HepG2 (cell line): ENCODE data around the gene ACTL6A. TPM values are rescaled to one million over a fixed set of nuclear protein-coding genes. Genes with fewer than 3 reads are reported as not detected.

Experiments used
- ATAD3A ChIP-seq: sonication (generic); formaldehyde crosslinking; IDR thresholded peaks from 2 replicates; pipeline ENCODE4 v1.4.0; 2020; ENCODE audit warnings: missing genetic modification reagents
- CEBPB ChIP-seq: IDR thresholded peaks from 2 replicates; pipeline ENCODE4 v1.6.1; 2011; ENCODE audit warnings: low read depth, low read length, improper control_type of control experiment, borderline replicate concordance
- EP300 ChIP-seq, 3 experiments: sonication (generic) in 1 of 3; formaldehyde crosslinking in 1 of 3; IDR thresholded peaks; 2 replicates each; pipeline versions ENCODE4 v1.5.1 to v1.6.1; 2011 to 2020; ENCODE audit warnings: low read depth in 2 of 3, low read length in 2 of 3, borderline replicate concordance in 1 of 3, improper control_type of control experiment in 1 of 3, mild to moderate bottlenecking in 1 of 3, missing genetic modification reagents in 1 of 3, moderate library complexity in 1 of 3
- FOSL1 ChIP-seq: sonication (generic); formaldehyde crosslinking; IDR thresholded peaks from 2 replicates; pipeline ENCODE4 v1.9.0; 2021; ENCODE audit warnings: missing genetic modification reagents, borderline replicate concordance
- GATAD1 ChIP-seq: IDR thresholded peaks from 2 replicates; pipeline ENCODE4 v1.6.1; 2016; ENCODE audit warnings: missing genetic modification reagents, missing compliant biosample characterization
- GPN1 ChIP-seq: sonication (generic); formaldehyde crosslinking; IDR thresholded peaks from 2 replicates; pipeline ENCODE4 v1.5.1; 2020; ENCODE audit warnings: missing genetic modification reagents, borderline replicate concordance
- GZF1 ChIP-seq: sonication (generic); formaldehyde crosslinking; IDR thresholded peaks from 2 replicates; pipeline ENCODE4 v1.5.1; 2020; ENCODE audit warnings: mild to moderate bottlenecking, missing genetic modification reagents
- MBD4 ChIP-seq: IDR thresholded peaks from 2 replicates; pipeline ENCODE4 v1.6.1; 2012; ENCODE audit warnings: low read length, inconsistent platforms, borderline replicate concordance
- NCOR1 ChIP-seq: fragments of 200-600 bp; sonication (generic); IDR thresholded peaks from 2 replicates; pipeline ENCODE4 v1.7.0; 2017; ENCODE audit warnings: antibody characterized with exemption, low read length, borderline replicate concordance
- NFRKB ChIP-seq: fragments of 450-650 bp; IDR thresholded peaks from 2 replicates; pipeline ENCODE4 v1.6.1; 2017
- NKX3-1 ChIP-seq: sonication (generic); formaldehyde crosslinking; IDR thresholded peaks from 2 replicates; pipeline ENCODE4 v1.5.0; 2020; ENCODE audit warnings: missing genetic modification reagents
- RARA ChIP-seq: IDR thresholded peaks from 2 replicates; pipeline ENCODE4 v1.6.1; 2016; ENCODE audit warnings: missing genetic modification reagents, missing compliant biosample characterization
- SIX4 ChIP-seq: sonication (generic); formaldehyde crosslinking; IDR thresholded peaks from 2 replicates; pipeline ENCODE4 v1.4.0; 2020; ENCODE audit warnings: missing genetic modification reagents
- SP140L ChIP-seq: sonication (generic); formaldehyde crosslinking; IDR thresholded peaks from 2 replicates; pipeline ENCODE4 v1.4.0; 2020; ENCODE audit warnings: missing genetic modification reagents, borderline replicate concordance
- TMF1 ChIP-seq: sonication (generic); formaldehyde crosslinking; IDR thresholded peaks from 2 replicates; pipeline ENCODE4 v1.8.1; 2022; ENCODE audit warnings: low read depth, missing genetic modification reagents
- WIZ ChIP-seq: sonication (generic); formaldehyde crosslinking; IDR thresholded peaks from 2 replicates; pipeline ENCODE4 v1.5.1; 2020; ENCODE audit warnings: mild to moderate bottlenecking, missing genetic modification reagents
- ZFP37 ChIP-seq: sonication (generic); formaldehyde crosslinking; IDR thresholded peaks from 2 replicates; pipeline ENCODE4 v1.4.0; 2020; ENCODE audit warnings: missing genetic modification reagents, borderline replicate concordance
- ZNF143 ChIP-seq: sonication (generic); formaldehyde crosslinking; IDR thresholded peaks from 2 replicates; pipeline ENCODE4 v1.4.0; 2020; ENCODE audit warnings: missing genetic modification reagents
- ZNF430 ChIP-seq: sonication (generic); formaldehyde crosslinking; IDR thresholded peaks from 2 replicates; pipeline ENCODE4 v1.9.0; 2021; ENCODE audit warnings: mild to moderate bottlenecking, missing genetic modification reagents
- ZNF451 ChIP-seq: sonication (generic); formaldehyde crosslinking; IDR thresholded peaks from 2 replicates; pipeline ENCODE4 v1.5.0; 2020; ENCODE audit warnings: mild to moderate bottlenecking, missing genetic modification reagents
- ZNF644 ChIP-seq: IDR thresholded peaks from 2 replicates; pipeline ENCODE4 v1.6.1; 2016; ENCODE audit warnings: low read depth
- ZNF713 ChIP-seq: sonication (generic); formaldehyde crosslinking; IDR thresholded peaks from 2 replicates; pipeline ENCODE4 v1.4.0; 2020; ENCODE audit warnings: mild to moderate bottlenecking, missing genetic modification reagents
- ZNF781 ChIP-seq: sonication (generic); formaldehyde crosslinking; IDR thresholded peaks from 2 replicates; pipeline ENCODE4 v1.5.1; 2020; ENCODE audit warnings: borderline replicate concordance, mild to moderate bottlenecking, missing genetic modification reagents; ENCODE audit errors: not compliant biosample characterization
- ZSCAN20 ChIP-seq: sonication (generic); formaldehyde crosslinking; IDR thresholded peaks from 2 replicates; pipeline ENCODE4 v1.4.0; 2020; ENCODE audit warnings: missing genetic modification reagents, mild to moderate bottlenecking, borderline replicate concordance
- polyA plus RNA-seq, 8 experiments: library from polyadenylated mRNA; depleted of rRNA in 3 of 8; stranded (reverse) in 7 of 8; unstranded in 1 of 8; fragments of >200 nt; fragmentation: Illumina TruSeq in 4 of 8; extraction: Trizol in 4 of 8; gene quantifications; 2 replicates each; pipeline versions ENCODE4 v1.2.1 to v1.2.3, GENCODE V29; 2011 to 2016; ENCODE audit warnings: low read depth in 4 of 8, missing spikeins in 1 of 8, mixed read lengths in 1 of 8; ENCODE audit not compliant: insufficient read depth in 1 of 8
- total RNA-seq, 5 experiments: library from RNA; depleted of rRNA; stranded (reverse); fragments of >200 nt; fragmentation: Illumina TruSeq; extraction: Trizol; gene quantifications; 2 replicates each; pipeline ENCODE4 v1.2.3, GENCODE V29; 2016; ENCODE audit warnings: low read depth in 1 of 5
- TF ChIP-seq, protein P1 (sequence below): sonication (generic); formaldehyde crosslinking; IDR thresholded peaks from 2 replicates; pipeline ENCODE4 v1.4.0; 2020; ENCODE audit warnings: missing genetic modification reagents
- TF ChIP-seq, protein P2 (sequence below): IDR thresholded peaks from 2 replicates; pipeline ENCODE4 v1.6.1; 2018; ENCODE audit warnings: missing genetic modification reagents, mild to moderate bottlenecking, missing compliant biosample characterization
- TF ChIP-seq, protein P3 (sequence below): sonication (generic); formaldehyde crosslinking; IDR thresholded peaks from 2 replicates; pipeline ENCODE4 v1.5.0; 2020; ENCODE audit warnings: missing genetic modification reagents, mild to moderate bottlenecking, borderline replicate concordance

The ACTL6A gene
- total and polyA plus RNA-seq, 2 of the 13 experiments (the other 11 are each of a cell fraction or from before 2014, with no cell fraction given): 58.1 to 84.1 TPM

DNA sequence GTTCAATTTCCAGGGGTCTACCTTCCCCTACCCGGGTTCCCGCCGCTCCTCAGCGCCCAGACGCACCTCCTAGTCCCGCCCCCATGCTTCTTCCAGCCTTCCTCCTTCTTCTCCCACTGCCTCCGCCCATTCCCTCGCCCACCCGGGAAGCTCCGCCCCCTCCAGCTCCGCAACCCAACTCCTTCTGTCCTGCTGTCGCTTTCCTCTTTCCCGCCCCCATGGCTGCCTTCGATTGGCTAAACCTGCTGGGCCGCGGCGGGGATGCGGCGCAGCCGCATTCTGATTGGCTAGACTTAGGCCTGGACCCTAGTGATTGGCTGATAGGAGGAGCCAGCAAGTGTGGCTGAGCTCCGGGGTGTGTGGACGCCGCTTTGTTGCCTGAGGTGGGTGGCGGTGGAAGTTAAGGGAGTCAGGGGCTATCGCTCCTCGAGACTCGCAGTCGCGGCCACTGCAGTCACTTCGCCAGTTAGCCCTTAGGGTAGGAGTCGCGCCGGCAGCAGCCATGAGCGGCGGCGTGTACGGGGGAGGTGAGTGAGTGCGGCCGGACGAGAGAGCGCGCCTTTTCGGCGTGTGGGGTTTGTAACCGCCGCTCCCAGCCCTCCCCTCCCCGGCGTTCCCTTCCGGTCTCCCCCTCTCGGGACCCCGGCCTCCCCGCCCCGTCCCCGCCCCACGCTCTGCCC is at the start of gene ACTL6A (continued):
- TF ChIP-seq ZSCAN20 (CRISPR knock-in tag): no peak
- no peak for TF ChIP-seq ZNF713 (CRISPR knock-in tag)
- 0 out of 2 replicates have a peak, but pooled peaks have one; percentile 13 for TF ChIP-seq SIX4 (CRISPR knock-in tag)
- TF ChIP-seq WIZ (CRISPR knock-in tag): no peak
- TF ChIP-seq GPN1 (CRISPR knock-in tag): no peak
- peak; percentile 80 for TF ChIP-seq ZNF451 (CRISPR knock-in tag)
- TF ChIP-seq, protein P1, sequence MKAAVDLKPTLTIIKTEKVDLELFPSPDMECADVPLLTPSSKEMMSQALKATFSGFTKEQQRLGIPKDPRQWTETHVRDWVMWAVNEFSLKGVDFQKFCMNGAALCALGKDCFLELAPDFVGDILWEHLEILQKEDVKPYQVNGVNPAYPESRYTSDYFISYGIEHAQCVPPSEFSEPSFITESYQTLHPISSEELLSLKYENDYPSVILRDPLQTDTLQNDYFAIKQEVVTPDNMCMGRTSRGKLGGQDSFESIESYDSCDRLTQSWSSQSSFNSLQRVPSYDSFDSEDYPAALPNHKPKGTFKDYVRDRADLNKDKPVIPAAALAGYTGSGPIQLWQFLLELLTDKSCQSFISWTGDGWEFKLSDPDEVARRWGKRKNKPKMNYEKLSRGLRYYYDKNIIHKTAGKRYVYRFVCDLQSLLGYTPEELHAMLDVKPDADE (CRISPR knock-in tag): no peak
- no peak for TF ChIP-seq NKX3-1 (CRISPR knock-in tag)
- TF ChIP-seq ZNF143: 0 out of 2 replicates have a peak, but pooled peaks have one; percentile 16
- no peak for TF ChIP-seq ZNF430 (CRISPR knock-in tag)
- peak; percentile 80 for TF ChIP-seq GATAD1 (CRISPR knock-in tag)
- TF ChIP-seq MBD4: no peak
- TF ChIP-seq GZF1: no peak
- TF ChIP-seq TMF1 (CRISPR knock-in tag): 0 out of 2 replicates have a peak, but pooled peaks have one; percentile 25
- peak; percentile 20 for TF ChIP-seq ZNF781
- TF ChIP-seq SP140L: no peak
- no peak for TF ChIP-seq FOSL1 (CRISPR knock-in tag)
- TF ChIP-seq EP300 (IDR thresholded peaks at IDR 0.05; ENCODE audit: low read depth in 2 of 2, low read length in 2 of 2): no peak
- no peak for TF ChIP-seq EP300 (CRISPR knock-in tag; IDR thresholded peaks at IDR 0.05; ENCODE audit: borderline replicate concordance)
- no peak for TF ChIP-seq ZFP37 (CRISPR knock-in tag)
- no peak for TF ChIP-seq ZNF644 (CRISPR knock-in tag)
- no peak for TF ChIP-seq CEBPB
- TF ChIP-seq ATAD3A (CRISPR knock-in tag): no peak
- TF ChIP-seq, protein P2, sequence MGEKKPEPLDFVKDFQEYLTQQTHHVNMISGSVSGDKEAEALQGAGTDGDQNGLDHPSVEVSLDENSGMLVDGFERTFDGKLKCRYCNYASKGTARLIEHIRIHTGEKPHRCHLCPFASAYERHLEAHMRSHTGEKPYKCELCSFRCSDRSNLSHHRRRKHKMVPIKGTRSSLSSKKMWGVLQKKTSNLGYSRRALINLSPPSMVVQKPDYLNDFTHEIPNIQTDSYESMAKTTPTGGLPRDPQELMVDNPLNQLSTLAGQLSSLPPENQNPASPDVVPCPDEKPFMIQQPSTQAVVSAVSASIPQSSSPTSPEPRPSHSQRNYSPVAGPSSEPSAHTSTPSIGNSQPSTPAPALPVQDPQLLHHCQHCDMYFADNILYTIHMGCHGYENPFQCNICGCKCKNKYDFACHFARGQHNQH: peak; percentile 40; the same call in 1 of the 2 replicates
- no peak for TF ChIP-seq NCOR1
- TF ChIP-seq RARA: no peak
- TF ChIP-seq NFRKB: no peak
- TF ChIP-seq, protein P3, sequence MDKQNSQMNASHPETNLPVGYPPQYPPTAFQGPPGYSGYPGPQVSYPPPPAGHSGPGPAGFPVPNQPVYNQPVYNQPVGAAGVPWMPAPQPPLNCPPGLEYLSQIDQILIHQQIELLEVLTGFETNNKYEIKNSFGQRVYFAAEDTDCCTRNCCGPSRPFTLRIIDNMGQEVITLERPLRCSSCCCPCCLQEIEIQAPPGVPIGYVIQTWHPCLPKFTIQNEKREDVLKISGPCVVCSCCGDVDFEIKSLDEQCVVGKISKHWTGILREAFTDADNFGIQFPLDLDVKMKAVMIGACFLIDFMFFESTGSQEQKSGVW (CRISPR knock-in tag): no peak
